ACC112 (cell line): ENCODE results near the gene TSPAN4.

ENCODE experiments used
- H2AFZ ChIP-seq: fragments of 200-600 bp; sonication (generic); one replicate; pipeline ENCODE4 v1.6.0; 2017; ENCODE audit warnings: antibody characterized with exemption, low read length; ENCODE audit not compliant: unreplicated experiment
- H3K27ac ChIP-seq: fragments of 200-600 bp; sonication (generic); 2 replicates; pipeline ENCODE4 v1.5.1; 2014; ENCODE audit warnings: low read depth, mild to moderate bottlenecking, antibody characterized with exemption, low read length, moderate library complexity
- H3K27me3 ChIP-seq: fragments of 200-600 bp; sonication (generic); 2 replicates; pipeline ENCODE4 v1.6.1; 2014; ENCODE audit warnings: mild to moderate bottlenecking, antibody characterized with exemption, low read length, moderate library complexity, mixed read lengths; ENCODE audit not compliant: insufficient read depth
- H3K36me3 ChIP-seq: fragments of 200-600 bp; sonication (generic); 2 replicates; pipeline ENCODE4 v1.6.1; 2016; ENCODE audit warnings: mild to moderate bottlenecking, antibody characterized with exemption, low read length, moderate library complexity, mixed read lengths; ENCODE audit not compliant: insufficient read depth
- H3K4me1 ChIP-seq: fragments of 200-600 bp; sonication (generic); one replicate; pipeline ENCODE4 v1.6.1; 2016; ENCODE audit warnings: low read length, mixed read lengths; ENCODE audit not compliant: insufficient read depth, unreplicated experiment, control insufficient read depth
- H3K4me3 ChIP-seq: fragments of 200-600 bp; sonication (generic); 2 replicates; pipeline ENCODE4 v1.5.1; 2014; ENCODE audit warnings: mild to moderate bottlenecking, low read depth, low read length
- H3K79me2 ChIP-seq: fragments of 200-600 bp; sonication (generic); one replicate; pipeline ENCODE4 v1.6.0; 2016; ENCODE audit warnings: low read length; ENCODE audit not compliant: control insufficient read depth, unreplicated experiment, insufficient read depth

The TSPAN4 gene

GRCh38 chr11:914747-915501 lies 72.3 kb downstream of the TSPAN4 start:
- Histone ChIP-seq H3K4me3 (no peak overlapping the region), H3K4me1 (peaks cover 5% of the 10 kb centered on the region), H3K27ac (no peak overlapping the region), H3K36me3 (no peaks in the 10 kb centered on the region), H3K79me2 (peaks cover 6% of the 10 kb centered on the region), H3K27me3 (no peaks in the 10 kb centered on the region), H2AFZ (no peak overlapping the region)
